ENCODE measurements around the gene SMARCA2.

The SMARCA2 gene

DNA sequence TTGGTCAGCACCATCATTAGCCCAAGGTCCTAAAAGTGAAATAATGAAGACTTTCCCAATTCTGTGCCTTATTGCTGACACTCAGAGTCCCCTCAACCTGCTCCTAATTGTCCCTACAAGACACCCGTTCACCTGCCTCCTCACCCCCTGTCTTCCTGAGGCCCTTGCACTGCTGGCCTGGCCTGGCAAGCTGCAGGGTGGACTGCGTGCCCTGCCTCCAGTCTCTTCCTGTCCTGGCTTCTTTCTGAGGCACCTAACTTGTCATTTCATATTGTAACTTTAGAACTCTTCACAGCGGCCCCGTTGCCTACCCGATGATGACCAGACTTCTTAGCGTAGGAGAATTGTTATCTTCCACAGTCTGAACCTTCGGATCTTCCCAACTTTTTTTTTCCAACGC, 153.9 kb downstream of the SMARCA2 start:
- DNase-seq = no peak

DNA sequence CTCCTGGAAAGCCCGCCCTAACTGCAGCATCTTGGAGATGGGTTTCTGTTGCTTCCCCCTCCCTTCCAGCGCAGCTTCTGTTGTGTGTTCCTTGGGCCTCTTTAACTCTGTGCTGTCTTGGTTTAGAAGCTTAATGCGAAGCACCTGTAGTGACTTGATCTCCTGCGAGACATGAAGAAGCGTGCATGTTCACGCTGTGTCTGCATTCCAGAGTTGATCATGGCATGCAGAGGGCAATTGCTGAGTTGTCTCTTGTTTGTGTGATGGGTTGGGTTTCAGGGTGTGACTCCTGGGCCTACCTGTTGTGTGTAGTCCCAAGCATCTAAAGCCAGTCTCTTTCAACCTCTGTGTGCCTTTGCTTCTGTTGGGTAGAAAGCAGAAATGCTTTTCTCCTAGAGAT, 155.6 kb downstream of the SMARCA2 start:
- no peak for DNase-seq

DNA sequence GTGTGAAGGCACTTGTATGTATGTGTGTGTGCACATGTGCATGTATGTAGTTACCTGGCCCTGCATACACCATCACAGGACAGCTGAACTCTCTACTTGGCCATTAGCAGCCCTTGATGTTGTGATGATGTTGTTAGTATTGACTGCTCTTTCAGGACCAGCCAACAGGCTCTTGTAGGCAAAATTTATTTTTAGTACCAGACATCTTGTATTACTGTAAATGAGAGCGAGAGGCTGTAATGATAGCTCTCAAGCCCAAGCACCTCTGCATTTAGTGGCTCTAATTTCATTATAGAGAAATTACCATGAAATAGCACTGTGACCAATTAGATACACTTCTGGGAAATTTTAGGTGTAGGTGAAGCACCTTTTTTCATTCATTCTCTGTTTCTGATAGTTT, 158.0 kb downstream of the SMARCA2 start:
- no peak for DNase-seq

DNA sequence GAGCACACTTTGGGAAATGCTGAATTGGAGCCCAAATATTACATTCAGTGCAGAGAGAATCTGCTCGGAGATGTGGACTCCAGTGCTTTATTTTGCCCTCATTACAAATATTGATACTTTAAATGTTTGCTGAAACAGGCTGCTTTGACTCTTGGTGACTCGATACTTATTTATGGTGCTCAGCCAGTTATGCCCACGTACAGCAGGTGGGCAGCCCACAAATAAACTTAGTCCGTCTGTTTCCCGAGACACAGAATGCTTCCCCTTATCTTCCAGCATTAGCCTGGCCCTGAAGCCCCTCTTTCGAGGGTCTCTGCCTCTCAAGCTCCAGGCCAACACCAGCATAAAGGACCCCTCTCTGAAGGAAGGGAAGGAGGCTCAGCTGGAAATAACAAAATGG, 158.7 kb downstream of the SMARCA2 start:
- DNase-seq = no peak

DNA sequence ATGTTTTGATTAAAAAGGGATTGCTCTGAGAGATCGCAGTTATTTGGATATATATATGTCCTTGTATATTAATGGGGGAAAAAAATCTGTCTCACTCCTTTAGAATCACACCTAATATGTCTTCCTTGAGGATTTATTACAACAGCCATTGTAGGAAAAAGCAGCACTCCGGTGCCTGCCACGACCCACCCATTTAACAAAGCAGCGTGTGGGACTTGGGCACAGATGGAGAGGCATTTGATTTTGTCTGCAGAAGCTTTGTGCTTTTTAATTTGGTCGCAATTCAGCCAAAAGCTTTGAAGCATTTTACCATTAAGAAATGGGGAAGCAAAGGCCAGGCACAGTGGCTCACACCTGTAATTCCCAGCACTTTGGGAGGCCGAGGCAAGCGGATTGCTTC, 159.2 kb downstream of the SMARCA2 start:
- peak in 1 of 56 donors; percentile 8 for DNase-seq

DNA sequence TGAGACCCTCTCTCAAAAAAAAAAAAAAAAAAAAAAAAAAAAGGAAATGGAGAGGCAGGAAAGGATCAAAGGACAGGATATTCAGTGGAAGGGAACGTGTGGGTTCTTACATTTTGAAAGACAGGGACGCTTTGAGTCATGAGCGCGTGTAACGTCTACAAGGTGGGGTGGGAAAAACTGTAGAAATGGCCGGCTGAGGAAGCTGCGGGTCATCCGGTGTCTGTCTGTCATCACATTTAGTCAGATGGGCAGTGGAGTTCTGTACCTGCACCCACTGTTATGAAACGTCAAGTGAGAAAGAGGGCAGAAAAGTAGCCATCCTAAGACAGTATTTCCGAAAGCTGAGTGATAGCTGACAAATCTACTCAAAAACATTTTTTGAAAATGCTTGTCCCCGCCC, 159.8 kb downstream of the SMARCA2 start:
- no peak for DNase-seq

DNA sequence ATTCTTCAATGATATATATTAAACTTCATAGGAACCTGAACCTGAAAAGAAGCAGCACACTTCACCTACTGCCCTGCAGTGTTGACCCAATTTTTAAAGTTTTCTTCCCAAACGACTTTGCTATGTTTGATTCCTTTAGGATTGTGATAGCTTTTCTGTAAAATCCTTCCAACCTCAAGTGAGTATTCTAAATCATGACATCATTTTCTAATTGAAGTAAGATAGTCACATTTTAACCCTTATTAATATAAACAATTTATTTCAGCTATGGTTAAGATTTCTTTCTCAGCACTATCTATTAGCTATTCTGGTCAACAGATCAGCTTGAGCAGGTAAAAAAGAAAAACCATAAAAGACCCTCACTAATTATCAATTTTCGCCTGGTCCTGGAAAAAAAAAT, 162.0 kb downstream of the SMARCA2 start:
- no peak for DNase-seq

DNA sequence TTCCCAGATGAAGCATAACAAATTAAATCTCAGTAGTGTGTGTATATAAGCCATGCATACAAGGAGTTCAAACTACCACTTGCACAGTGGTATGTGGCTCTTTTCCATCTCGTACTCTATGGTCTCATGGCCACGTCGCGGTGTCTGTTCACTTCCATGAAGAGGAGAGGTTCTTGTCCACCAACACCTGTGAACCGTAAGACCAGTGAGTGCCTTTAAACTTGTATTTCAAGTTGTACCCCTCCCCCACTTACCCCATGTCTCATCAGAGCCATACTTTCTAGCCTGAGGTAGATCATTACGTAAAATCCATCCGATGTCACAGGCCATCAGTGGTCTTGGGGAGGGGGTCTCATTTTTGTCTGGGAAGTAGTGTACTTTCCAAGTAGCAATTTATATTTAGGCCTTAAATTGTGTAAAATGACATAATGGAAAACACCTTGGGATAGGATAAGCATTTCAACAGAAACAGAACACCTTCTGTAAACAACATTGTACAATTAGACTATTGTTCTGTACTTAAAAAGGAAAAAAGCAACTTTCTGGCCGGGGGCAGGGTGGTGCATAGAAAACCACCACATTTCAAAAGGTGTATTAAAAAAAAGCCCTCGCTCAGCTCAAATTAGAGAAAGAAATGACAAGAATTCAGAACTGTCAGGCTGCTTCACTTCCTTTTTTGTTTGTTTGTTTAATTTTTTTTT, 163.0 kb downstream of the SMARCA2 start:
- no peak for DNase-seq

DNA sequence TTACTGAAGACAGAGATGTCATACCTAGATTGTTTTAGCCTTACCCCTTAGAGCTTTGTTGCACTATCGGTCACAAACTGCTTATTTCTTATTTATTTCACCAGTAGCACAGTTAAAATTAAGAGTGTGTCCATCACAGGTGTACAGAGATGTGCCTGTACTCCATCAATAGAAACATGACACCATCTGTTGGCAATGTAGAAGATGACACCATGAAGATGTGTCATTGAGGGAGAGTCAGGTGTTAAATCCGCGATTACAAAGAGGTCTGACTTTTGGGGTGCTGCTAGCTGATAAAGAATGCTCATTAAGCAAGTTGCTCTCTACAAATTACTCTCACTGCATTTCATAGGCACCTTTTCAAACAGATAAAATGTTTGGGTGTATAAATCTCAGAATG, 164.4 kb downstream of the SMARCA2 start:
- DNase-seq = no peak

DNA sequence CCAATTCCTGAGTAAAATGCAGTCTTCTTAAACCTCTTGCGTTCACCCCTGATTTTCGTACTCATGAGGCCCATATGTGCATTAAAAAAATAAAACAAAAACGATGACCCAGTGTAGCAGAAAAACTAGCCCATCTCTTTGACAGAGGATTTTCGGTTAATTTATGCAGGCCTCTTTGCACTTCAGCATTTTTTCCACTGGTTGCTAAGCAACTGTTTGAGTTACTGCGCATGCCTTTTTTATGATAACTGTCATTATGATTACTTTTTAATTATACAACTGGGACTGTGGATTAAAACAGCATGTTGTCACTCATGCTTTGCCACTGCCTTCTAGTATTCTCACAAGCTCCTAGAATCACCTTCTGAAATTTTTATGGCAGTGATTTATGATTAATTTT, 165.0 kb downstream of the SMARCA2 start:
- peak in 3 of 56 donors; percentile 17 to 22 (median 21) for DNase-seq

DNA sequence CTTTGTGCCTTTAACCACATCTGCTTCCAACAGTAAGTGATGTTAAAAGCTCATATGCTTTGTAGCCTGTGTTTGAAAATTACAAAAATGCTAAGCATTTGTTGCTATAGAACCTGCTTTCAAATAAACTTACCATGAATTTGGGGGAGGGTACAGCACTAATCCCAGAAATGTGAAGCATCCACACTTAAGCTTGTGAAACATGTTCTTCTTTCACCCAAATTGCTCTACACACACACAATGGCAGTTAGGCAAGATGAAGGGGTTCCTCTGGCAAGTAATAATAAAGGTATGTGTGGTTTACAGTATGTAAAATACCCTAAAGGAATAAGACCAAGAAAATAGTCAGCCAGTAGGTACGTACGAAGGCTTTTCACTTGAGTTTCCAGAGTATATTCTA, 165.6 kb downstream of the SMARCA2 start:
- no peak for DNase-seq

DNA sequence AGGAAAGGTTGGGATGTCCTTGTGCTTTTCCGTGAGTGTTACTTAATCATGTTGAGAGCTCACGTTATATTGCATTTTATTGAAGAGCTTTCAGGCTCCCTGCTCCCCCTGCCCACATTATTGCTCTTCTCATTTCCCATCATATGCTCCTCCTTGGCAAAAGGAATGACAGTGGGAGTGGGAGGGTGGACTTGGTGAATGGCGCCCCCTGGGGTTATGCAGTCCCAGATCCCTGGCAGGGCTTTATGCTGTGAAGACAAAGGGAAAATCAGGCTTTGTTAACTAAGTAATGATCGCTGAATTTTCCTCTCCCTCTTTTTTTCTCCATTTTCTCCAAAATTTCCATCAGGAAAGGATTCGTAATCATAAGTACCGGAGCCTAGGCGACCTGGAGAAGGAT, 166.6 kb downstream of the SMARCA2 start:
- peak in 13 of 56 donors; percentile 4 to 42 (median 12) for DNase-seq

DNA sequence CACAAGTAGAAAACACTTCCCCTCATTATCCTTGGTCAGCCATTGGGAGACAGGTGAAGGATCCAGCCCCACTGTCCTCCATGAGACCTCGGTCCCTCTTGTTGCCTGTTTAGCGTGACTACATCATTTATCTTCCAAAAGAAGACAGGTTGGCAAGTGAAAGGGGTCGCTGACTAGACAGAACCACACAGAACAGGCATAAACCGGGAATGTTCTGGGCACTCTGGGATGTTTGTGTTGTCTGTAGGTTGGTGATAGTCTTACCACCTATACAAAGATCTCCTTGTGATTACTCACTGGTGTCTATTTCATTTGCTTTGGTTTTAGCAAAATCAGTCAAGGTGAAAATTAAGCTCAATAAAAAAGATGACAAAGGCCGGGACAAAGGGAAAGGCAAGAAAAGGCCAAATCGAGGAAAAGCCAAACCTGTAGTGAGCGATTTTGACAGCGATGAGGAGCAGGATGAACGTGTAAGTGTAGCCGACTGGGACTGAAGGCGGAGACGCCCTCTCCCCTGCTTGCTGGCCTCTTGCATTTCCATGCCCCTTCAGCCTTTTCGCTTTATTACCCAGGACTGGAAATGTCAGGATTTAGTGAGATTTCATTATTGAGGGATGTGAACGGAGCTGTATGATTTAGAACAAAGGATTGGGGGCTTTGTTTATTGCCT, 175.9 kb downstream of the SMARCA2 start:
- DNase-seq = no peak

DNA sequence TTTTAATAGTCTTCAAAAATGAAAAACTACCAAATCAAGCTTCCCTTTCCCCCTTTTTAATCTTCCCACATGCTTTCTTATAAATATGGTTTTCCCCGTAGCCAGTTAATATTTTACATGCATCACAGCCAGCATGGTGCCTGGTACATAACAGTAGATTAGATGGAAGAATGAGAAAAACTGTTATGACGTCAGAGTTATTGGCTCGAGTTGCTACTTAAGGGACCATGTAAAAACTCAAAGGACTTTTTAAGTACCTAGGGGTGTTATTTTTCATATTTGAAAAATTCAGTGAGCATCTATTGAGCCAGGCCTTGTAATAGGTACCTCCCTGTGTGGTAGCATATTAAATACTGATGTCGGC, 176.4 kb downstream of the SMARCA2 start:
- no peak for DNase-seq

DNA sequence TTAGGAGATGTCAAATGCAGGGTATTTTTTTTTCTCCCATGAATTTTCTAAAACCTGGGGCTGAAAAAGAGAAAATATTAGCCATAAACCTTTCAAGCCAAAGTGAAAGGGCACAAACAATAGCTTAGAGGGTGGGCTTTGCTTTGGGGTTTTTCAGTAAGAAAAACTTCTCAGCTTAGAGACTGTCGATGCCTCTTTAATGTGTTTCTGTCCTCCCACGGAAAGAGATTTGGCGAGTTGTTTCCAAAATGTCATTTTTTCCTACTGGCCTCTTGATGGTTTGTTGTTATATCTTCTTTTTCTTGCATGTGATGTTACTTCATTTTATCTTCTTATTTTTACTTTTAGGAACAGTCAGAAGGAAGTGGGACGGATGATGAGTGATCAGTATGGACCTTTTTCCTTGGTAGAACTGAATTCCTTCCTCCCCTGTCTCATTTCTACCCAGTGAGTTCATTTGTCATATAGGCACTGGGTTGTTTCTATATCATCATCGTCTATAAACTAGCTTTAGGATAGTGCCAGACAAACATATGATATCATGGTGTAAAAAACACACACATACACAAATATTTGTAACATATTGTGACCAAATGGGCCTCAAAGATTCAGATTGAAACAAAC, 177.3 kb downstream of the SMARCA2 start:
- no peak for DNase-seq

DNA sequence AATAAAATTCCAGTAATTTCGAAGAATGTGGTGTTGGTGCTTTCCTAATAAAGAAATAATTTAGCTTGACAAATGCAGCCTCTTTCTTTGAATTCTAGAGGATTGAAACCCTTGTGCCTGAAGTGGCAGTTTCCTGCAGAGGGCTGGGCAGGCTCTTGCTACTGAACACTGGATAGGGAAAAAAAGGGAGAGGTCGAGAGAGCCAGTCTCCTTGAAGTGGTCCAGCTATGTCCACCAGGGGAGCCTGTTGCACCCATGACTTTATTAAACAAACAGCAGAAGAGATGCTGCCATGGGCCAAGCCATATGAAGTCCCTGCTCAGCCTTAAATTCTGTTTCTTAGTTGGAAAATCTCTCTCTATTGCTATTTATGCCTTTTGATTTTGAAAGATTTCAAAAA, 178.4 kb downstream of the SMARCA2 start:
- DNase-seq = no peak

DNA sequence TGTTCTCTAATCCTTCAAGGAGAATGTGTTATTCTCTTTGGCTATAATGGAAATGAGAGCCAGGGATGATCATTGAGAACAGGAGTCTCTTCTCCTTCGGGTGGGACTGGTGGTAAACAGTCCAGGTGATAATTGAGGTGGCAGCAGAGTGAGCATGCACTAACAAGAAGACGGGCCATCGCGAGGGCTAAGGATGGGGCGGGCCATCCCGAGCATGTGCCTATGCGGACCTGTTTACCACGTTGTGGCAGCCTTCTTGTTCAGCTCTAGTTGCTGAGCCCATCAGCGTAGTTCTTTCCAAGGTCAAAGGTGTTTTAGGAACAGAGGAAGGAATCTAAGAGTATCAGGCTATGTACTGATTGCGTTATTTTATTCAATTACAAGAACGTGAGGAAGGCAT, 180.1 kb downstream of the SMARCA2 start:
- DNase-seq = no peak

DNA sequence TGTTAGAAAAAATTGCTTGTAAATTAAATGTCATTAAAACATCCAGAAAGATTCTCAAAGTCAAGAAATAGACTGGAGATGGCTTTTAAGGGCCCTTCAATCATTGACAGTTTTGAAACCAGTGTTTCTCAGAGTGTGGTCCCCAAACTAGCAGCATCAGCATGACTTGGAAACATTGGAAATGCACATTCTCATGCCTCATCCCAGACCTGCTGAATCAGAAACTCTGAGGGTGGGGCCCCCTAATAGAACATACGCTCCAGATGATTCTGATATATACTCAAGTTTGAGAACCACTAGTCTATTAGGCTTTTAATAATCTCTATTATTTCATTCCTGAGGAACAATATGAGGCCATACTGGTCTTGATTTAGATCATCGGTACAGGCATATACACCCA, 181.6 kb downstream of the SMARCA2 start:
- no peak for DNase-seq

DNA sequence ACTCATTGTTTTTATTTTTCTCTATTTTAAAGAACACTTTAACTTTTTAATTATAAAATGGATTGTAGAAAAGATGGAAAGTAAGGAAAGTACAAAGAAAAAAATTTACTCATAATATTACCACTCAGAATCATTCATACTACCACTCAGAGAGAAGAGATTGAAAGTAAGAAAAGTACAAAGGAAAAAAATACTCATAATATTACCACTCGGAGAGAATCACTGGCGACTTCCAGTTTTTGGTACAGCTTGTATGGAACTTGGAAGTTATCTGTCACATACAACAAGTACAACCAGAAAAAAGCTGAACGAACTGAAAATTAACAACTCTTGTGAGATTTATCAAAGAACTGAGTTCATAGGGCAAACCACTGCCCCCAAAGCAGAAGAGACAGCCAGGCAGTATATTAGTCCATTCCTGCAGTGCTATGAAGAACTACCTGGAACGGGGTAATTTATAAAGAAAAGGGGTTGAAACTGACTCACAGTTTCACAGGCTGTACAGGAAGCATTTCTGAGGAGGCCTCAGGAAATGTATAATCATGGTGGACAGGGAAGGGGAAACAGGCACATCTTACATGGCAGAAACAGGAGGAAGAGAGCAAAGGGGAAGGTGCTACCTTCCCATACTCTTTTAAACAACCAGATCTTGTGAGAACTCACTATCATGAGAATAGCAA, 183.9 kb downstream of the SMARCA2 start:
- no peak for DNase-seq

DNA sequence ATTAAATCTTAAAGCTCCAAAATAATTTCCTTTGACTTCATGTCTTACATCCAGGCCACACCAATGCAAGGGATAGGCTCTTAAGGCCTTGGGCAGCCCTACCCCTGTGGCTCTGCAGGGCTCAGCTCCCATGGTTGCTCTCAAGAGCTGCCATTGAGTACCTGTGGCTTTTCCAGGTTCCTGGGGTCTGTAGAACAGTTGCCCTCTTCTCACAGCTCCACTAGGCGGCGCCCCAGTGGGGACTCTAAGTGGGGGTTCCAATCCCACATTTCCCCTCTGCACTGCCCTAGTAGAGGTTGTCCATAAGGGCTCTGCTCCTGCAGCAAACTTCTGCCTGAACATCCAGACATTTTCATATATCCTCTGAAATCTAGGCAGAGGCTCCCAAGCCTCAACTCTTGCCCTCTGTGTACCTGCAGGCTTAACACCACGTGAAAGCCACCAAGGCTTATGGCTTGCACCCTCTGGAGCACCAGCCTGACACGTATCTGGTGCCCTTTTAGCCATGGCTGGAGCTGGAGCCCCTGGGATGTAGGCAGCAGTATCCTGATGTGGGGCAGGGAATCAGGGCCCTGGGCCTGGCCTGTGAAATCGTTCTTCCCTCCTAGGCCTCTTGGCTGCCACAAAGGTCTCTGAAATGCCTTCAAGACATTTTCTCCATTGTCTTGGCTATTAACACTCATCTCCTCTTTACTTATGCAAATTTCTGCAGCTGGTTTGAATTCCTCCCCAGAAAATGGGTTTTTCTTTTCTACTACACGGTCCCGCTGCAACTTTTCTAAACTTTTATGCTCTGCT, 185.1 kb downstream of the SMARCA2 start:
- no peak for DNase-seq

DNA sequence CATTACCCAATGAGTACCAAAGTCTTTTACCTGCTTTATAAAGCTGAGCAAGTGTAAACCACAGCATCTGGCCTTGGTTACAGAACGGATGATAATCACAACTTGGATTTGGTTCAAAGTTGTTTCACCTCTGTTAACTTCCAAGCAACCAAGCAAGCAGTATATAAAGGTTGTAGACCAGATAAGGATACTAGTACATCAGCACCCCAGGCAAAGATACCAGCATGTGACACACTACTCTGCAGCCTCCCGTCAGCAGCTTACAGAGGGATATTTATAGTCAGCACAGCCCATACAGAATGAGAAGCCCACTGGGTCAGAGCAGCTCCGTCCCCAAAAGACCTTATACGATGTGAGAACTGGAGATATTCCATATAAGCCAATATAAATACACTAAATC, 193.3 kb downstream of the SMARCA2 start:
- no peak for DNase-seq

DNA sequence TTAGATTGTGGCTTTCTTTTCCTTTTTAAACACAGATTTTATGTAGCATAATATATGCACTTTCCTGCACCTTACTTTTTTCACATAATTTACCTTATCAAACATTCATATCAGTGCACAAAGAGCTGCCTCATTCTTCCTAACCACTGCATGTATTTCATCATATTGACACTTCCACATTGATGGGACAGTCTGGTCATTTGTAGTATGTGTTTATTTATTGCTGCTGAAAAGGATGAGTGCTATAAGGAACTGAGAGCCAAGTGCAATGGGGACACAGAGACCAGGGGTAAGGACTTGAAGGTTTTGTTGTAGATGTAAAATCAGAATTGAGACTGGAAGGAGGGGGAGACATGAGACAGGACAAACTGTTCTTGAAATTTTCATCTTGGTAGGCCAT, 193.8 kb downstream of the SMARCA2 start:
- DNase-seq = no peak
